OCI-LY7 (cell line): ENCODE data around the gene DDRGK1.

Experiments used
- EZH2phosphoT487 ChIP-seq: fragments of 200-600 bp; sonication (generic); IDR thresholded peaks from 2 replicates; pipeline ENCODE4 v1.6.1; 2018; ENCODE audit warnings: low read depth, borderline replicate concordance, mild to moderate bottlenecking, mixed run types, antibody characterized with exemption, low read length, moderate library complexity, mixed read lengths
- TF ChIP-seq, protein P1 (sequence below): fragments of 200-600 bp; sonication (generic); conservative IDR thresholded peaks from 2 replicates; pipeline ENCODE4 v1.5.1; 2014; ENCODE audit warnings: mild to moderate bottlenecking, antibody characterized with exemption, low read length, moderate library complexity, mixed read lengths

DNA sequence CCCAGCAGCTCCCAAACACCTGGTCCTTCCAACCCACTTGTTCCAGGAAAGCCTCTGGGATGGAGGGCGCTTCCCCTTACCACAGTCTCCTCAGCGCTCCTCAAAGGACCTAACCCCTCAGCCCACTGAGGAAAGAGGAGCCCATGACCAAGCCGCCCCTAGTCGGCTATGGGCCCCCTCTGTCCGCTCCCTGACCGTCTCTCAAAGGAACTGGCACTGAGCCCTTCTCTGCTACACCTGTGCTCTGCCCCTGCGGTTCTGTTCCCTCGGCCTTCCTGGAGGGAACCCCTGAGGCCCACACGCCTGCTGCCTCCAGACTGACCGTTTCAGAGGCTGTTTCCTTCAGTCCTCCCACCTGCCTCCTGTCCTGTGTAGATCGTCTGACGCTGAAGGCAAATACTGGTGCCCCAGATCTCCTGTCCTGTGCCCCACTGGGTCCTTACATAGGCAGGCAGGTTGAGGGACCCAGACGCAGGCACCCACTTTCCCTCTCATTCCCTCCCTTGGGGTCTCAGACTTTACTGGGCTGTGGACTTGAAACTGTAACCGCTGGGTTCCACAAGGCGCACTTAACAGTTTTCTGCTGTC lies 36.4 kb upstream of the DDRGK1 start:
- TF ChIP-seq, protein P1, sequence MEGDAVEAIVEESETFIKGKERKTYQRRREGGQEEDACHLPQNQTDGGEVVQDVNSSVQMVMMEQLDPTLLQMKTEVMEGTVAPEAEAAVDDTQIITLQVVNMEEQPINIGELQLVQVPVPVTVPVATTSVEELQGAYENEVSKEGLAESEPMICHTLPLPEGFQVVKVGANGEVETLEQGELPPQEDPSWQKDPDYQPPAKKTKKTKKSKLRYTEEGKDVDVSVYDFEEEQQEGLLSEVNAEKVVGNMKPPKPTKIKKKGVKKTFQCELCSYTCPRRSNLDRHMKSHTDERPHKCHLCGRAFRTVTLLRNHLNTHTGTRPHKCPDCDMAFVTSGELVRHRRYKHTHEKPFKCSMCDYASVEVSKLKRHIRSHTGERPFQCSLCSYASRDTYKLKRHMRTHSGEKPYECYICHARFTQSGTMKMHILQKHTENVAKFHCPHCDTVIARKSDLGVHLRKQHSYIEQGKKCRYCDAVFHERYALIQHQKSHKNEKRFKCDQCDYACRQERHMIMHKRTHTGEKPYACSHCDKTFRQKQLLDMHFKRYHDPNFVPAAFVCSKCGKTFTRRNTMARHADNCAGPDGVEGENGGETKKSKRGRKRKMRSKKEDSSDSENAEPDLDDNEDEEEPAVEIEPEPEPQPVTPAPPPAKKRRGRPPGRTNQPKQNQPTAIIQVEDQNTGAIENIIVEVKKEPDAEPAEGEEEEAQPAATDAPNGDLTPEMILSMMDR: no peak
- no peak for TF ChIP-seq EZH2phosphoT487
